IPS DF 19.7 (cell line): ENCODE measurements around the gene PRR12.

ENCODE experiments used
- DNase-seq: peaks from one replicate; pipeline ENCODE4 v3.0.0-alpha.2; 2013; ENCODE audit warnings: low read depth, low spot score

PRR12 gene

GRCh38 chr19:49643466-49643865, 52.5 kb downstream of the PRR12 start:
- DNase-seq = no peak

- DNase-seq = no peak
These were observed 54.6 kb downstream of the PRR12 start for GRCh38 chr19:49645592-49645991.

GRCh38 chr19:49645995-49646394, 55.0 kb downstream of the PRR12 start:
- no peak for DNase-seq

GRCh38 chr19:49646586-49646985, 55.6 kb downstream of the PRR12 start:
- DNase-seq = no peak

GRCh38 chr19:49651029-49651819, 60.2 kb downstream of the PRR12 start:
- no peak for DNase-seq

- no peak for DNase-seq
These were observed 61.0 kb downstream of the PRR12 start for GRCh38 chr19:49651820-49652550.

GRCh38 chr19:49652551-49653465, 61.8 kb downstream of the PRR12 start:
- no peak for DNase-seq

GRCh38 chr19:49653466-49653806, 62.5 kb downstream of the PRR12 start:
- no peak for DNase-seq

- no peak for DNase-seq
These were observed 63.6 kb downstream of the PRR12 start for GRCh38 chr19:49654581-49654980.

GRCh38 chr19:49655570-49656455, 64.8 kb downstream of the PRR12 start:
- DNase-seq = no peak

GRCh38 chr19:49656456-49657109, 65.6 kb downstream of the PRR12 start:
- no peak for DNase-seq

- no peak for DNase-seq
These were observed 66.6 kb downstream of the PRR12 start for GRCh38 chr19:49657493-49658138.

GRCh38 chr19:49658139-49658517, 67.1 kb downstream of the PRR12 start:
- DNase-seq = no peak

- DNase-seq = no peak
These were observed 67.8 kb downstream of the PRR12 start for GRCh38 chr19:49658566-49659442.

- DNase-seq = no peak
These were observed 69.5 kb downstream of the PRR12 start for GRCh38 chr19:49660338-49660961.

- no peak for DNase-seq
These were observed 71.0 kb downstream of the PRR12 start for GRCh38 chr19:49662011-49662410.

- DNase-seq = no peak
These were observed 72.2 kb downstream of the PRR12 start for GRCh38 chr19:49663224-49663623.

- no peak for DNase-seq
These were observed 73.4 kb downstream of the PRR12 start for GRCh38 chr19:49664171-49665035.
